ENCODE measurements around the gene TMEM238.

TMEM238 gene

DNA sequence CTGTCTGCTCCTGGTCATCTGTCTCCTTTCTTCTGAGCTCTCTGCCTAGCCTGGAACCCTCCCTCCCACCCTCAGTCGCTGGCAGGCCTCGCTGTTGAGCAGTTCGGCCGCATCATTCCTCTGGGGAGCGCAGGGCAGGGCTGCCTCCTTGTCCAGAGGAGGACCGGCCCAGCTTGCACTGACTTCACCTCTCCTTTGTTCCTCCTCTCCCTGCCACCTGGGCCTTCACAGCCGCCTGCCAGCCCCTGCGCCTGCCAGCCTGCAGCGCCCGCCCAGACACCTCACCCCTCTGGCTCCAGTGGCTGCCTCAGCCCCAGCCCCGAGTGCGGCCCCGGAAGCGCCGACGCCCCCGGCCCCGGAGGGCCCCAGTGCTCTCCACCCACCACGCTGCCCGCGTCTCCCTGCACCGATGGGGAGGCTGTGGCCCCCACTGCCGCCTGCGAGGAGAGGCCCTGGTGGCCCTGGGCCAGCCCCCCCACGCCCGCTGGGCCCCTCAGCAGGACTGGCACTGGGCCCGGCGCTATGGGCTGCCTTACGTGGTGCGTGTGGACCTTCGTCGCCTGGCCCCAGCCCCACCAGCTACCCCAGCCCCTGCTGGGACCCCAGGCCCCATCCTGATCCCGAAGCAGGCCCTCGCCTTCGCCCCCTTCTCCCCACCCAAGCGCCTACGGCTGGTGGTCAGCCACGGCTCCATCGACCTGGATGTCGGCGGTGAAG, 37.2 kb downstream of the TMEM238 start:
- H3K36me3 ChIP-seq, result peaks cover 49% of the 10 kb centered on the region
- no peaks in the 10 kb centered on the region for H3K9me3 ChIP-seq (ENCODE audit: severe bottlenecking)
- no peak for DNase-seq
- TF ChIP-seq, protein P1, sequence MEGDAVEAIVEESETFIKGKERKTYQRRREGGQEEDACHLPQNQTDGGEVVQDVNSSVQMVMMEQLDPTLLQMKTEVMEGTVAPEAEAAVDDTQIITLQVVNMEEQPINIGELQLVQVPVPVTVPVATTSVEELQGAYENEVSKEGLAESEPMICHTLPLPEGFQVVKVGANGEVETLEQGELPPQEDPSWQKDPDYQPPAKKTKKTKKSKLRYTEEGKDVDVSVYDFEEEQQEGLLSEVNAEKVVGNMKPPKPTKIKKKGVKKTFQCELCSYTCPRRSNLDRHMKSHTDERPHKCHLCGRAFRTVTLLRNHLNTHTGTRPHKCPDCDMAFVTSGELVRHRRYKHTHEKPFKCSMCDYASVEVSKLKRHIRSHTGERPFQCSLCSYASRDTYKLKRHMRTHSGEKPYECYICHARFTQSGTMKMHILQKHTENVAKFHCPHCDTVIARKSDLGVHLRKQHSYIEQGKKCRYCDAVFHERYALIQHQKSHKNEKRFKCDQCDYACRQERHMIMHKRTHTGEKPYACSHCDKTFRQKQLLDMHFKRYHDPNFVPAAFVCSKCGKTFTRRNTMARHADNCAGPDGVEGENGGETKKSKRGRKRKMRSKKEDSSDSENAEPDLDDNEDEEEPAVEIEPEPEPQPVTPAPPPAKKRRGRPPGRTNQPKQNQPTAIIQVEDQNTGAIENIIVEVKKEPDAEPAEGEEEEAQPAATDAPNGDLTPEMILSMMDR (IDR thresholded peaks at IDR 0.05; ENCODE audit: low read depth, low read length), result no peak
- no peak overlapping the region for H3K27ac ChIP-seq
- H3K4me3 ChIP-seq (ENCODE audit: low read depth, low read length), result no peak overlapping the region
- no peaks in the 10 kb centered on the region for H3K27me3 ChIP-seq (ENCODE audit: insufficient read depth, low read depth, severe bottlenecking)

DNA sequence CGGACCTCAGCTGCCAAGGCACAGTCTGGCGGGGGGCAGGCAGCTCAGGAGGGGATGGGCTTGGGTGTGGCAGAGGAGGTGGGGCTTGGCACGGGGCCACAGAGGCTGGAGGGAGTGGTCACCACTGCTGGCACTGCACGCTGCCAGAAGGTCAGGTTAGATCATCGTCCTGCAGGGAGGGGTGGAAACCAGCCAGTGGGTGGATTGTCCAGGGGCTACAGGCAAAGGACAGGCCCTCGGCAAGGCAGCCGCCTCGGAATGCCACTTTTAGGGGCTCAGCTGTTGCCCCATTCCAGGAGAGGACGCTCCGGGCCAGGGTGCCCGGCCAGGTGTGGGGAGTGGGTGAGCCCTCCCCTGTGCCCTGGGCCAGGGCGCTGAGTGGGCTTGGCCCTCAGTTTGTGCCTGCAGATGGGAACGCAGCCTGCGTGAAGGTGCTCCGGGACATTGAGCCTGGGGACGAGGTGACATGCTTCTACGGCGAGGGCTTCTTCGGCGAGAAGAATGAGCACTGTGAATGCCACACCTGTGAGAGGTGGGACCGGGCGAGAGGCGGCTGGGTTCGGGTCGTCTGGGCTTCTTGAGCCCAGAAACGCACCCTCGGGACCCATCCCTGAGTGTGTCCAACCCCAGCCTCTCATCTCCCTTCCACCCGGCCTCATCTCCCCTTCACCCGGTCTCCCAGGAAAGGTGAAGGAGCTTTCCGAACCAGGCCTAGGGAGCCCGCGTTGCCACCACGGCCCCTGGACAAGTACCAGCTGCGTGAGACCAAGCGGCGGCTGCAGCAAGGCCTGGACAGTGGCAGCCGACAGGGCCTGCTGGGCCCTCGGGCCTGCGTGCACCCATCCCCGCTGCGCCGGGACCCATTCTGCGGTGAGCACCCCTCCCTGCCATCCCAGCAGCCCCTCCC, 38.0 kb downstream of the TMEM238 start:
- no peaks in the 10 kb centered on the region for H3K9me3 ChIP-seq (ENCODE audit: severe bottlenecking)
- no peak overlapping the region for H3K27ac ChIP-seq
- H3K4me3 ChIP-seq (ENCODE audit: low read depth, low read length), result no peak overlapping the region
- peaks cover 54% of the 10 kb centered on the region for H3K36me3 ChIP-seq
- no peaks in the 10 kb centered on the region for H3K27me3 ChIP-seq (ENCODE audit: insufficient read depth, low read depth, severe bottlenecking)
- DNase-seq, result peak; percentile 38
- TF ChIP-seq, protein P1 (IDR thresholded peaks at IDR 0.05; ENCODE audit: low read depth, low read length), result no peak

DNA sequence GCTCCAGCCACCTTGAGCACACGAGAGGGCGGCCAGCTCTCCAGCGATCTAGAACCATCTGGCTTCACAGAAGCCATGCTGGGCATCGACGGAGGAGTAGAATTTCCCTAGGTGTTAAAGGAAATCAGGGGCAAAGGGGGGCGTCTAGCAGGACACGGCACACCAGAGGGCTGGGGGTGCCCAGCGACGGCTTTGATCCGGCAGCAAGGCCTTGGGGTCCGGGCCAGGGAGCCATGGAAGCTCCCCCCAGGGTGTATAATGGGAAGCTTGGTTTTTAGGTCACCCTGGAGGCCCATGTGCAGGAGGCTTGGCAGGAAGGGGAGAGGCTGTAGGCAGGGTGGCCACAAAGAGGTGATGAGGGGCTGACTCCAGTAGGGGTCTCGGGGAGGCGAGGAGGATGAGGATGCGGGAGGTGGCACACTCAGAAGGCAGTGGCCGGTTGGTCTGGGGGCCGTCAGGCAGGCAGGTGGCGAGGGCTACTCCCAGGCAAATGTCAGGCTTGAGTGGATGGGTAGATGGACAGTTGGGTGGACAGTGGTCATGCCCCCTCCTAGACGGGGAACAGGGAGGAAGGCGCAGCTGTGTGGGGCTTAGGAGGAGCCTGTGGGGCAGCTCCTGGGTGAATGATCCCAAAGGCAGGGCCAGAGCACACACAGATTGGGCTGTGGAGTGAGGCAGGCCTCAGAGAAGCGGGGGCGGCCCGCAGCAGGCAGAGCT, 38.8 kb downstream of the TMEM238 start:
- peak overlapping the region; percentile 54 for H3K27ac ChIP-seq
- H3K27me3 ChIP-seq (ENCODE audit: insufficient read depth, low read depth, severe bottlenecking), result no peaks in the 10 kb centered on the region
- H3K4me3 ChIP-seq (ENCODE audit: low read depth, low read length), result no peak overlapping the region
- DNase-seq, result no peak
- TF ChIP-seq, protein P1 (IDR thresholded peaks at IDR 0.05; ENCODE audit: low read depth, low read length), result no peak
- no peaks in the 10 kb centered on the region for H3K9me3 ChIP-seq (ENCODE audit: severe bottlenecking)
- peaks cover 53% of the 10 kb centered on the region for H3K36me3 ChIP-seq

DNA sequence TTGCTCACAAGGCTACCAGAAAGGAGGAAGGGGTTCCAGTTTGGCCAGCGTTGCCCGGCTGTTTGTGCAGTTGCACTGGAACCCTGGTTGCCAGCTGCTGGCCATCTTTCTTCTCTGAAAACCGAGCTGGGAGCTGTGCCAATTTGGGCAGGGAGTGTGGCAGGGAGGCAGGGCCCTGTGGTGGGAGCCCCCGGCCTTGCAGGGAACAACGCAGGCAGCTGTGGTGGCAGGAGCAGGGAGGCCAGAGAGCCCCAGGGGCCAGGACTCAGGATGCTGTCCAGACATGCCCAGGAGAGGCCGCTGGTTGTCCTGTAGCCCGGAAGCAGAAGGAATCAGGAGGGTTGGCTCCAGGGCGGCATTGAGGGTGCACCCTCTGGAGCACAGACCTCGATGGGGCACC, 39.6 kb downstream of the TMEM238 start:
- H3K27ac ChIP-seq, result peak overlapping the region; percentile 54
- DNase-seq, result no peak
- TF ChIP-seq, protein P1 (IDR thresholded peaks at IDR 0.05; ENCODE audit: low read depth, low read length), result no peak
- H3K36me3 ChIP-seq, result peaks cover 48% of the 10 kb centered on the region
- H3K9me3 ChIP-seq (ENCODE audit: severe bottlenecking), result no peaks in the 10 kb centered on the region
- H3K4me3 ChIP-seq (ENCODE audit: low read depth, low read length), result no peak overlapping the region
- no peaks in the 10 kb centered on the region for H3K27me3 ChIP-seq (ENCODE audit: insufficient read depth, low read depth, severe bottlenecking)

DNA sequence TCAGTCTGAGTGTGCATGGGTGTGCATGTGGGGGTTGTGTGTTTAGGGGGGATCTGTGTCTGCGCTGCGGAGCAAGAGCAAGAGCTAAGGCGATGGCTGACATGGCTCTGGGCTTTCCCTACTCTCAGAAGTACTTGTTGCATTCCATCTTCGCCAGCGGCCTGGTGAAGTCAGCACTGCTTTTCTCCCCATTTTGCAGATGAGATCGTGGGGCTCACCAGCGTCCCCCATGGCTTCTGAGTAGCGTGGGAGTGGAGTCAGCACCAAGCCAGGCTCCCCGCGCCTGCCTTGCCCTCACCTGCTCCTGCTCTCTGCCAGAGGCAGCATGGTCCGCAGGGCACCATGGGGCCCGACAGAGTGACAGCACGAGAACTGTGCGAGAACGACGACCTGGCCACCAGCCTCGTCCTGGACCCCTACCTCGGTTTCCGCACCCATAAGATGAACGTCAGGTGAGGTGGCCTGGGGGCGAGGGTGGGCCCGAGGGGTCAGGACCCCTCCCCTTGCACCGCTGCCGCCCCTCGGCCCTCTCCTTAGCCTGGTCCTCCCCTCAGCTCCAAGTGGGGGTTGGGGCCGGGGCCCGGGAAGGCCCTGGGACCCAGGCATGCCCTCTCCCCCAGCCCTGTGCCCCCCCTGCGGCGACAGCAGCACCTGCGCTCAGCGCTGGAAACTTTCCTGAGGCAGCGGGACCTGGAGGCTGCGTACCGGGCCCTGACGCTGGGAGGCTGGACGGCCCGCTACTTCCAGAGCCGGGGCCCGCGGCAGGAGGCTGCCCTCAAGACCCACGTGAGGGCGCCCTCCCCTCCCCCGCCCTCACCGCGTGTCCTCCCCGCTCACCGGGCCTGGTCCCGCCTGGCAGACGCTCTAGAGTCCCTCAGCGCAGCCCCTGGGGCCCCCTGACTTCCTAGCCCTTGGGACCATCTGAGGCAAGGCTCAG, 42.2 kb downstream of the TMEM238 start:
- no peaks in the 10 kb centered on the region for H3K27me3 ChIP-seq (ENCODE audit: insufficient read depth, low read depth, severe bottlenecking)
- peaks cover 43% of the 10 kb centered on the region for H3K36me3 ChIP-seq
- peak overlapping the region; percentile 33 for H3K4me3 ChIP-seq (ENCODE audit: low read depth, low read length)
- peak overlapping the region; percentile 56 for H3K27ac ChIP-seq
- TF ChIP-seq, protein P1 (IDR thresholded peaks at IDR 0.05; ENCODE audit: low read depth, low read length), result no peak
- DNase-seq, result no peak
- no peaks in the 10 kb centered on the region for H3K9me3 ChIP-seq (ENCODE audit: severe bottlenecking)
